22Rv1 (cell line): ENCODE measurements around the gene PIK3R1.

ENCODE experiments used
- ZFX ChIP-seq: fragments of 450-650 bp; IDR thresholded peaks from 2 replicates; pipeline ENCODE4 v1.6.1; 2017; ENCODE audit warnings: antibody characterized with exemption, borderline replicate concordance
- TF ChIP-seq, protein P1 (sequence below): fragments of 450-650 bp; IDR thresholded peaks from 2 replicates; pipeline ENCODE4 v1.5.1; 2017; ENCODE audit warnings: mild to moderate bottlenecking

DNA sequence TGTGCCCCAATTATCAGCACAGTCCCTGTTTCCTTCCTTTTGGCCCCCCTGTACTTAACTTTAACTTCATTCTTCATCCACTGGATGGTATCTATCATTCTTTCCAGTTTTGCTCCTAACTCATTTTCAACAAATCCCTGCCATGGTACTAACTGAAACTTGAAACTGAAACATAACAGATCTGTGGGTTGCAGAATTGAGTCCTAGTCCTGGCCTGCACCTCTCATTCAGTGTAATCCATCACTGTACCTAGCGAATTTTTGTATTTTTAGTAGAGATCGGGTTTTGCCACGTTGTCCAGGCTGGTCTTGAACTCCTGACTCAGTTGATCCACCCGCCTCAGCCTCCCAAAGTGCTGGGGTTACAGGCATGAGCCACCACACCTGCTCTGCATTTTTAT, 15.3 kb upstream of the PIK3R1 start:
- TF ChIP-seq, protein P1, sequence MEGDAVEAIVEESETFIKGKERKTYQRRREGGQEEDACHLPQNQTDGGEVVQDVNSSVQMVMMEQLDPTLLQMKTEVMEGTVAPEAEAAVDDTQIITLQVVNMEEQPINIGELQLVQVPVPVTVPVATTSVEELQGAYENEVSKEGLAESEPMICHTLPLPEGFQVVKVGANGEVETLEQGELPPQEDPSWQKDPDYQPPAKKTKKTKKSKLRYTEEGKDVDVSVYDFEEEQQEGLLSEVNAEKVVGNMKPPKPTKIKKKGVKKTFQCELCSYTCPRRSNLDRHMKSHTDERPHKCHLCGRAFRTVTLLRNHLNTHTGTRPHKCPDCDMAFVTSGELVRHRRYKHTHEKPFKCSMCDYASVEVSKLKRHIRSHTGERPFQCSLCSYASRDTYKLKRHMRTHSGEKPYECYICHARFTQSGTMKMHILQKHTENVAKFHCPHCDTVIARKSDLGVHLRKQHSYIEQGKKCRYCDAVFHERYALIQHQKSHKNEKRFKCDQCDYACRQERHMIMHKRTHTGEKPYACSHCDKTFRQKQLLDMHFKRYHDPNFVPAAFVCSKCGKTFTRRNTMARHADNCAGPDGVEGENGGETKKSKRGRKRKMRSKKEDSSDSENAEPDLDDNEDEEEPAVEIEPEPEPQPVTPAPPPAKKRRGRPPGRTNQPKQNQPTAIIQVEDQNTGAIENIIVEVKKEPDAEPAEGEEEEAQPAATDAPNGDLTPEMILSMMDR = no peak
- no peak for TF ChIP-seq ZFX
